Endothelial cell of umbilical vein (primary cell): ENCODE results near the gene STYX. TPM values are rescaled to one million over a fixed set of nuclear protein-coding genes. Genes with fewer than 3 reads are reported as not detected.

Experiments used
- BruUV-seq: library from RNA; stranded (reverse); fragments of 400-500 nt; replicated peaks from 2 replicates; lab custom pipeline; 2021; lab: Mats Ljungman, UMichigan
- CTCF ChIA-PET: fragments of 300-600, 350-600 bp; sonication (Branson Sonifier 250); formaldehyde crosslinking; loops from one replicate; lab custom pipeline; 2021; ENCODE audit warnings: antibody characterized with exemption, inconsistent platforms; lab: Charles Lee
- POLR2A ChIA-PET: fragments of 300-600, 350-600 bp; sonication (Branson Sonifier 250); formaldehyde crosslinking; loops from one replicate; lab custom pipeline; 2021; ENCODE audit warnings: antibody characterized with exemption, inconsistent platforms; lab: Charles Lee
- DNase-seq: peaks from one replicate; pipeline ENCODE4 v3.0.0-alpha.2; 2011; ENCODE audit warnings: low read depth, low spot score
- FAIRE-seq: peaks from 2 replicates; lab custom pipeline; 2011; peaks lifted over from hg19 to GRCh38; lab: Jason Lieb, UNC
- H2AFZ ChIP-seq: 2 replicates; pipeline ENCODE4 v1.6.0; 2012; ENCODE audit warnings: low read depth, low read length, control low read depth, inconsistent platforms
- H3K27ac ChIP-seq: 2 replicates; pipeline ENCODE4 v1.5.1; 2011; ENCODE audit warnings: low read depth, mild to moderate bottlenecking, control low read depth, low read length, moderate library complexity; ENCODE audit not compliant: insufficient read depth
- H3K27me3 ChIP-seq, 2 experiments: 2 replicates each; pipeline versions ENCODE4 v1.6.0 to v1.6.1; 2011; ENCODE audit warnings: low read length in 2 of 2, mixed read lengths in 1 of 2; ENCODE audit not compliant: control insufficient read depth in 2 of 2, insufficient read depth in 2 of 2
- H3K36me3 ChIP-seq, 2 experiments: 2 replicates in 1 of 2; 3 replicates in 1 of 2; pipeline ENCODE4 v1.5.1; 2011; ENCODE audit warnings: low read length in 2 of 2, mild to moderate bottlenecking in 1 of 2, moderate library complexity in 1 of 2; ENCODE audit not compliant: control insufficient read depth in 2 of 2, insufficient read depth in 2 of 2; ENCODE audit errors: extremely low read depth in 1 of 2
- H3K4me1 ChIP-seq: 3 replicates; pipeline ENCODE4 v1.5.1; 2011; ENCODE audit warnings: mild to moderate bottlenecking, low read length; ENCODE audit not compliant: control insufficient read depth, insufficient read depth; ENCODE audit errors: extremely low read depth
- H3K4me2 ChIP-seq: 2 replicates; pipeline ENCODE4 v1.6.1; 2011; ENCODE audit warnings: low read length, control low read depth, mixed read lengths; ENCODE audit not compliant: insufficient read depth
- H3K4me3 ChIP-seq, 3 experiments: fragments of 200-600 bp in 1 of 3; sonication (generic), shearing (Covaris generic) in 1 of 3; replicated peaks in 1 of 3; 2 replicates each; pipeline ENCODE4 v1.5.1; 2011 to 2016; ENCODE audit warnings: control low read depth in 3 of 3, low read length in 3 of 3, mild to moderate bottlenecking in 2 of 3, inconsistent platforms in 1 of 3, low read depth in 1 of 3, moderate library complexity in 1 of 3; ENCODE audit not compliant: insufficient read depth in 1 of 3
- H3K79me2 ChIP-seq: 2 replicates; pipeline ENCODE4 v1.6.0; 2012; ENCODE audit warnings: low read length, inconsistent platforms; ENCODE audit not compliant: control insufficient read depth, insufficient read depth
- H3K9ac ChIP-seq: replicated peaks from 2 replicates; pipeline ENCODE3; 2011; ENCODE audit warnings: low read length, control low read depth; ENCODE audit not compliant: insufficient read depth; ENCODE audit errors: extremely low read depth
- H3K9me1 ChIP-seq: replicated peaks from 3 replicates; pipeline ENCODE4 v1.6.0; 2011; ENCODE audit warnings: mild to moderate bottlenecking, low read length; ENCODE audit not compliant: control insufficient read depth, insufficient read depth; ENCODE audit errors: extremely low read depth
- H3K9me3 ChIP-seq: replicated peaks from 2 replicates; pipeline ENCODE4 v1.5.1; 2012; ENCODE audit warnings: low read length, inconsistent platforms; ENCODE audit not compliant: control insufficient read depth, insufficient read depth
- H4K20me1 ChIP-seq: replicated peaks from 2 replicates; pipeline ENCODE3; 2011; ENCODE audit warnings: mild to moderate bottlenecking, low read length; ENCODE audit not compliant: control insufficient read depth, insufficient read depth; ENCODE audit errors: extremely low read depth
- CTCF ChIP-seq, 2 donors: IDR thresholded peaks; 1 replicate in 1 of 2; 2 replicates in 1 of 2; pipeline ENCODE4 v1.5.1; 2011; ENCODE audit warnings: low read length in 2 of 2, mild to moderate bottlenecking in 2 of 2, moderate library complexity in 2 of 2, control low read depth in 1 of 2, inconsistent platforms in 1 of 2, low read depth in 1 of 2; ENCODE audit not compliant: insufficient read depth in 1 of 2; ENCODE audit errors: extremely low read depth in 1 of 2
- EZH2 ChIP-seq: IDR thresholded peaks from 2 replicates; pipeline ENCODE4 v1.6.1; 2012; ENCODE audit warnings: borderline replicate concordance, low read depth, mild to moderate bottlenecking, moderate library complexity, low read length, inconsistent platforms; ENCODE audit not compliant: severe bottlenecking
- FOS ChIP-seq: IDR thresholded peaks from 2 replicates; pipeline ENCODE4 v1.6.1; 2011; ENCODE audit warnings: mild to moderate bottlenecking, low read length, moderate library complexity, borderline replicate concordance; ENCODE audit not compliant: insufficient read depth
- GATA2 ChIP-seq: IDR thresholded peaks from 2 replicates; pipeline ENCODE4 v1.7.0; 2011; ENCODE audit warnings: low read depth, mild to moderate bottlenecking, moderate library complexity, mixed read lengths, low read length; ENCODE audit not compliant: insufficient read length, insufficient read depth
- JUN ChIP-seq: IDR thresholded peaks from 2 replicates; pipeline ENCODE4 v1.6.1; 2011; ENCODE audit warnings: borderline replicate concordance, low read depth; ENCODE audit not compliant: insufficient read length, insufficient read depth
- MAX ChIP-seq: IDR thresholded peaks from 2 replicates; pipeline ENCODE4 v1.6.1; 2011; ENCODE audit not compliant: insufficient read depth, insufficient read length
- MYC ChIP-seq: IDR thresholded peaks from one replicate; pipeline ENCODE4 v1.6.1; 2011; ENCODE audit warnings: mild to moderate bottlenecking, low read depth, low read length
- POLR2A ChIP-seq: IDR thresholded peaks from 2 replicates; pipeline ENCODE4 v1.6.1; 2012; ENCODE audit warnings: low read depth, mild to moderate bottlenecking, control low read depth, low read length
- POLR2AphosphoS5 ChIP-seq: IDR thresholded peaks from 2 replicates; pipeline ENCODE4 v1.6.1; 2012; ENCODE audit warnings: low read depth, mild to moderate bottlenecking, control low read depth, low read length, moderate library complexity; ENCODE audit not compliant: insufficient read depth
- dilution Hi-C: fragments of 300-500 bp; cut with MboI; formaldehyde crosslinking; loops from one replicate; pipeline ENCODE4 v1.15.0; 2019; ENCODE audit warnings: low sequenced_read_pairs; ENCODE audit not compliant: extremely low pct_ligation_motif_present
- intact Hi-C: fragments of 100-400 bp; cut with micrococcal nuclease; formaldehyde crosslinking; loops from one replicate; pipeline ENCODE4 v1.10.0; 2022
- polyA plus RNA-seq, 4 experiments: library from polyadenylated mRNA; depleted of rRNA in 3 of 4; stranded (reverse) in 3 of 4; unstranded in 1 of 4; fragments of >200 nt; gene quantifications; 2 replicates each; pipeline versions ENCODE4 v1.2.1 to v1.2.3, GENCODE V29; 2011 to 2012; ENCODE audit warnings: missing spikeins in 1 of 4
- total RNA-seq: library from RNA; stranded (reverse); gene quantifications from 2 replicates; pipeline ENCODE4 v1.2.3, GENCODE V29; 2021

The STYX gene
- total and polyA plus RNA-seq, 2 donors (not counting 3 experiments of a cell fraction or from before 2014, with no cell fraction given) = 6.2 to 21.3 TPM

DNA sequence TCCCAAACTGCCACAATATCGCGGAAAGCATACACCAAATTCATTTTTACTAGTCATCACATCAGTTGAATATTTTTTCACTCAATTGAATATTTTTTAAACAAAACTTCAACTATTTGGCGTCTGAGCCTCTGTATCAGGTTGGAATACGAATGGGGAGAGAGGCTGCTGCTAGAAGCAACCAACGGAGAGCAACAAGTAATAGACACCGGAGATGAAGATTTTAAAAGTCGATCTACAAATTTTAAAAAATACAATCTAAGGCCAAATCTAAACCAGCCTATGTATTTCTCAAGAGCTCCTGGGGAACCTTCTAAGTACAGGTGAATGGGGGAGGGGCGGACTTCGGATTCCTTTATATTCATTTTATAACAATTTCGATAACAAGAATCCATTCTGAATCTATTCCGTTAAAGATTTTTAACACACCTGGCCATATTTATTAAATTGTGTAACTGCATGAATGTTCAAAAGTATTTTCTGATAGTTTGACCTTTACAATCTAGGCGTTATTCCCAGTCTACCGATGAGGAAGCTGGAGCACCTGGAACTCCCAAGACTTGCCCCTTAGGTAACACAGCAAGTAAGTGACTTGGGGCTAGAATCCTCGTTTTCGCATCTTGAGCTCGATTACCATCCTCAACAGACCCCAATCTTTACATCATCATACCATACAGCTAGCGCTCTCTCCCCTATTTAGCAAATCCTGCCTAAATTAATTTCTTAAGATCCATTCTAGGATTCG lies 60.2 kb downstream of the STYX start:
- DNase-seq (peak; percentile 35), FAIRE-seq (no peak)
- intact Hi-C loops (loop anchor here (2.0 to 5.0 kb wide), 4 partner anchors 49 to 237 kb away; partner anchors contain the start of genes GPR137C, PSMC6 and TXNDC16), dilution Hi-C loops (no loop called here)
- H4K20me1 ChIP-seq = no peaks in the 10 kb centered on the region
- peak overlapping the region; percentile 66 for H3K27ac ChIP-seq
- peaks cover 25% of the 10 kb centered on the region for H3K4me1 ChIP-seq
- H2AFZ ChIP-seq = no peak overlapping the region
- H3K4me2 ChIP-seq = peak overlapping the region; percentile 92
- ChIA-PET CTCF (interaction anchor here (0.7 to 1.5 kb wide), 2 partner anchors 10 to 24 kb away, joined by 3 to 4 read pairs; no protein-coding TSS in a partner anchor), POLR2A (interaction anchor here (2.0 to 2.2 kb wide), 2 partner anchors 60 to 237 kb away, joined by 5 to 8 read pairs; partner anchors contain the start of genes GPR137C and STYX)
- TF ChIP-seq EZH2 = no peak
- no peak for TF ChIP-seq POLR2A
- no peak for TF ChIP-seq GATA2
- TF ChIP-seq MYC = no peak
- TF ChIP-seq JUN = no peak
- TF ChIP-seq POLR2AphosphoS5 = no peak
- TF ChIP-seq MAX = no peak
- no peak for TF ChIP-seq CTCF (IDR thresholded peaks at IDR 0.05; ENCODE audit: extremely low read depth in 1 of 2, insufficient read depth in 1 of 2, low read depth in 1 of 2, low read length in 2 of 2)
- no peak for TF ChIP-seq FOS
- H3K79me2 ChIP-seq = peaks cover 56% of the 10 kb centered on the region
- H3K9me3 ChIP-seq = no peaks in the 10 kb centered on the region
- no peaks in the 10 kb centered on the region for H3K27me3 ChIP-seq
- H3K4me3 ChIP-seq = peak overlapping the region; percentile 61 to 99 (median 84)
- no peaks in the 10 kb centered on the region for H3K9me1 ChIP-seq
- TSS peak; percentile 29 for BruUV-seq
- no peaks in the 10 kb centered on the region for H3K36me3 ChIP-seq
- H3K9ac ChIP-seq = peak overlapping the region; percentile 88
